PC-3 (cell line): ENCODE measurements around the gene CORO2A.

Source experiments
- EZH2 ChIP-seq: fragments of 300-600 bp; sonication (generic); IDR thresholded peaks from one replicate; pipeline ENCODE4 v1.6.1; 2017; ENCODE audit warnings: antibody characterized with exemption, mild to moderate bottlenecking, low read length; ENCODE audit not compliant: unreplicated experiment
- EZH2phosphoT487 ChIP-seq: fragments of 300-600 bp; sonication (generic); IDR thresholded peaks from 2 replicates; pipeline ENCODE4 v1.6.1; 2018; ENCODE audit warnings: mild to moderate bottlenecking, antibody characterized with exemption, low read length, borderline replicate concordance
- TF ChIP-seq, protein P1 (sequence below): fragments of 300-600 bp; sonication (generic); conservative IDR thresholded peaks from 2 replicates; pipeline ENCODE4 v1.5.1; 2017; ENCODE audit warnings: antibody characterized with exemption, low read depth, mild to moderate bottlenecking, low read length

DNA sequence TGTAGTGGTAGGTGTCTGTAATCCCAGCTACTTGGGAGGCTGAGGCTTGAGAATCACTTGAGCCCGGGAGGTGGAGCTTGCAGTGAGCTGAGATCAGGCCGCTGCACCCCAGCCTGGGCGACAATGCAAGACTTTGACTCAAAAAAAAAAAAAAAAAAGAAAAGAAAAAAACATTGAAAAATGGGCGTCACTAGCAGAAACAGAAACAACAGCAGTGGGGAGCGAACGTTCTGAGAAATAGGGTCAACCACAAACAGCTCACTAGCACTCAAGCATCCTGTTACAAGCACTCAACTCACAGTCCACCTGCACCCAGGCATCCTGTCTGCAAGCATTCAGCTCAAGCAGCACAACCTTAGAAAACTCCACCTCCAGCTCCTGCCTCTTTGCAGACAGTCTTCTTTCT lies 90.6 kb downstream of the CORO2A start:
- TF ChIP-seq, protein P1, sequence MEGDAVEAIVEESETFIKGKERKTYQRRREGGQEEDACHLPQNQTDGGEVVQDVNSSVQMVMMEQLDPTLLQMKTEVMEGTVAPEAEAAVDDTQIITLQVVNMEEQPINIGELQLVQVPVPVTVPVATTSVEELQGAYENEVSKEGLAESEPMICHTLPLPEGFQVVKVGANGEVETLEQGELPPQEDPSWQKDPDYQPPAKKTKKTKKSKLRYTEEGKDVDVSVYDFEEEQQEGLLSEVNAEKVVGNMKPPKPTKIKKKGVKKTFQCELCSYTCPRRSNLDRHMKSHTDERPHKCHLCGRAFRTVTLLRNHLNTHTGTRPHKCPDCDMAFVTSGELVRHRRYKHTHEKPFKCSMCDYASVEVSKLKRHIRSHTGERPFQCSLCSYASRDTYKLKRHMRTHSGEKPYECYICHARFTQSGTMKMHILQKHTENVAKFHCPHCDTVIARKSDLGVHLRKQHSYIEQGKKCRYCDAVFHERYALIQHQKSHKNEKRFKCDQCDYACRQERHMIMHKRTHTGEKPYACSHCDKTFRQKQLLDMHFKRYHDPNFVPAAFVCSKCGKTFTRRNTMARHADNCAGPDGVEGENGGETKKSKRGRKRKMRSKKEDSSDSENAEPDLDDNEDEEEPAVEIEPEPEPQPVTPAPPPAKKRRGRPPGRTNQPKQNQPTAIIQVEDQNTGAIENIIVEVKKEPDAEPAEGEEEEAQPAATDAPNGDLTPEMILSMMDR = no peak
- TF ChIP-seq EZH2 = no peak
- TF ChIP-seq EZH2phosphoT487 = no peak
